HL-60 (cell line): ENCODE measurements around the gene SLC10A7. TPM values are rescaled to one million over a fixed set of nuclear protein-coding genes. Genes with fewer than 3 reads are reported as not detected.

Experiments used
- DNase-seq, 2 experiments: peaks; one replicate each; pipeline ENCODE4 v3.0.0-alpha.2; 2010 to 2020; ENCODE audit warnings: low read depth in 1 of 2, low spot score in 1 of 2
- H3K27ac ChIP-seq: fragments of 250-450 bp; sonication (Bioruptor Pico); replicated peaks from 2 replicates; pipeline ENCODE4 v1.5.1; 2020; ENCODE audit warnings: mild to moderate bottlenecking, moderate library complexity
- H3K27me3 ChIP-seq: fragments of 250-450 bp; sonication (Bioruptor Pico); 2 replicates; pipeline ENCODE4 v1.5.1; 2021; ENCODE audit warnings: mild to moderate bottlenecking, moderate library complexity; ENCODE audit not compliant: insufficient read depth, poor library complexity, severe bottlenecking
- H3K4me3 ChIP-seq: replicated peaks from 2 replicates; pipeline ENCODE4 v1.5.1; 2011; ENCODE audit warnings: mild to moderate bottlenecking, control low read depth, low read length; ENCODE audit not compliant: insufficient read depth
- CTCF ChIP-seq: IDR thresholded peaks from one replicate; pipeline ENCODE4 v1.5.1; 2011; ENCODE audit warnings: low read length, control low read depth, inconsistent platforms; ENCODE audit not compliant: insufficient read depth
- GABPA ChIP-seq: IDR thresholded peaks from 2 replicates; pipeline ENCODE4 v1.6.1; 2012; ENCODE audit warnings: low read depth
- POLR2AphosphoS5 ChIP-seq: IDR thresholded peaks from 2 replicates; pipeline ENCODE4 v1.6.1; 2012; ENCODE audit warnings: low read depth
- REST ChIP-seq: IDR thresholded peaks from 2 replicates; pipeline ENCODE4 v1.6.1; 2012; ENCODE audit warnings: low read depth; ENCODE audit not compliant: insufficient replicate concordance
- SPI1 ChIP-seq: IDR thresholded peaks from 2 replicates; pipeline ENCODE4 v1.6.1; 2012; ENCODE audit warnings: low read depth, mild to moderate bottlenecking, borderline replicate concordance
- microRNA-seq: library from miRNA; unstranded; fragments of <30 nt; microRNA quantifications from one replicate; pipeline ENCODE4, GENCODE V29; 2018

The SLC10A7 gene

GRCh38 chr4:146210890-146211289 is 310.9 kb downstream of the SLC10A7 start:
- no peak overlapping the region for H3K4me3 ChIP-seq
- H3K27me3 ChIP-seq, result no peaks in the 10 kb centered on the region
- TF ChIP-seq POLR2AphosphoS5 (no peak), GABPA (no peak), CTCF (no peak), SPI1 (no peak), REST (no peak)
- no peak overlapping the region for H3K27ac ChIP-seq
- DNase-seq, result no peak

GRCh38 chr4:146207410-146207809 is 314.3 kb downstream of the SLC10A7 start:
- Histone ChIP-seq H3K27ac (no peak overlapping the region), H3K4me3 (no peak overlapping the region), H3K27me3 (no peaks in the 10 kb centered on the region)
- TF ChIP-seq POLR2AphosphoS5, result no peak
- no peak for TF ChIP-seq REST
- no peak for DNase-seq

Small RNA genes within 50 kb of the gene (microRNA-seq; reads per million reads assigned to microRNA genes)
- gene MIR7849, result not detected
